ENCODE data around the gene METTL2B. TPM values are rescaled to one million over a fixed set of nuclear protein-coding genes. Genes with fewer than 3 reads are reported as not detected.

The METTL2B gene, protein sequence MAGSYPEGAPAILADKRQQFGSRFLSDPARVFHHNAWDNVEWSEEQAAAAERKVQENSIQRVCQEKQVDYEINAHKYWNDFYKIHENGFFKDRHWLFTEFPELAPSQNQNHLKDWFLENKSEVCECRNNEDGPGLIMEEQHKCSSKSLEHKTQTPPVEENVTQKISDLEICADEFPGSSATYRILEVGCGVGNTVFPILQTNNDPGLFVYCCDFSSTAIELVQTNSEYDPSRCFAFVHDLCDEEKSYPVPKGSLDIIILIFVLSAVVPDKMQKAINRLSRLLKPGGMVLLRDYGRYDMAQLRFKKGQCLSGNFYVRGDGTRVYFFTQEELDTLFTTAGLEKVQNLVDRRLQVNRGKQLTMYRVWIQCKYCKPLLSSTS
- polyA plus RNA-seq (ENCODE audit: insufficient read length in 4 of 4): 10 to 100 TPM; 22.3 to 33.4 (median 28.0) TPM

GRCh38 chr7:128476402-128477335 lies at the start of gene METTL2B:
Gene METTL2B (plus strand): TSS chr7:128476748. CDS start chr7:128476766, 18 bp downstream.
- peak; percentile 60 to 81 (median 70) for DNase-seq (ENCODE audit: low read depth in 4 of 4, low spot score in 2 of 4)

DNA sequence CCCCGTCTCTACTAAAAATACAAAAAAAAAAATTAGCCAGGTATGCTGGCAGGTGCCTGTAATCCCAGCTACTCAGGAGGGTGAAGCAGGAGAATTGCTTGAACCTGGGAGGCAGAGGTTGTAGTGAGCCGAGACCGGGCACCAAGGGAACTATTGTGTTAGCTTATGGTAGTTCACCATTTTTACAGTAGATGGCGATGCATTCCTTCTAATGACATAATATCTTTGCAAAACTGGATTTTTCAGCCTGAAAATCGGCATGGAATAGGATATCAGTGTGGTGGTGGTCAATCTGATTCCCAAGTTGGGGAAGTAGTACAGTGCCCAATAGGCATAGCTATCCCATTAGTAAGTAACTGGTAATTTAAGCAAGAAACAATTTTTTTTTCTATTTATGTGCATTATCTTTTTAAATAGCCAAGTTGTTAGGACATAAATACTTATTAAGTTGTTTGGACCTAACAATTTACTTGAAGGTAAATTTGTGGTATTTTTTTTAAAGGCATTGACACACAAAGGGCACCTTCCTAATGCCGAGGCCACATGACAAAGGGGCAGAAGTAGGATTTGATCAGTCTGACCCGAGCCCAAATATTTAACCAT lies 49.2 kb upstream of the METTL2B start:
- DNase-seq (ENCODE audit: low read depth in 4 of 4, low spot score in 2 of 4): peak in 1 of 4 donors; percentile 65

DNA sequence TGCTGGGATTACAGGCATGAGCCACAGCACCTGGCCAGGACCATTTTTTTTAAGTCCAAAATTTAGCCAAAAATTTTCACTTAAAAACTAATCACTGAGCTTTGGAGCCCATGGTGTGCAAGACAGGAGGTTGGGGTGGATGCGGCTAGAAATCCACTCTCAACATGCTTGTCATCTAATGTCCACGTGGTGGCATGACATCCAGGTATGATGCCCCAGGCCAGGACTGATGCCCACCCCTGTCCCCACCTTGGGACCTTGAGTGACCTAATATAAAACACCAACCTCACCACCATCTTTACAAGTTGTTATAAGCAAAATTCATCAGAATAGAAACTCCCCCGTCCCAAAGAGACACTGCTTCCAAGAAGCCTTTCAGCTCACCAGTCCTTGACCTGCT lies 46.3 kb upstream of the METTL2B start:
- DNase-seq (ENCODE audit: low read depth in 4 of 4, low spot score in 2 of 4): no peak

DNA sequence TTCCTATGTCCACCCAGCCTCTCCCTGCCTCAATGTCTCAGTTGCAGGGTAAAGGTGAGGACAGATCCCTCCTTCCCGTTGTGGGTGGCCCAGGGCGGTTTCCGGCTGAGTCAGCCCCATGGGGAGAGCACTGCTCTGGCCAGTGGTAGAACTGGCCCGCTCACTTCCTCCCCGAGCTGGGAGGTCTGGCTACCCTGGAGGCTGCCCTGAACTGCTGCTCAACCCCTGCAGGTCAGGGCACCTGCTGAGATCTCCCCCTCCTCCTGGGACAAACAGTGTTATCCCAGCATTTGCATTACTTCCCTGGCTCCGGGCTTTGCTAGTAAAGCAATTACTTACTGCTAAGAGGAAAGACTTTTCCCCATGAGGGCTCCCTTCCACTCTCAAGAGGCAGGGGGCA lies 45.3 kb upstream of the METTL2B start:
- no peak for DNase-seq (ENCODE audit: low read depth in 4 of 4, low spot score in 2 of 4)

- no peak for DNase-seq (ENCODE audit: low read depth in 4 of 4, low spot score in 2 of 4)
These were observed 44.8 kb upstream of the METTL2B start for GRCh38 chr7:128431754-128432153.

- DNase-seq (ENCODE audit: low read depth in 4 of 4, low spot score in 2 of 4): no peak
These were observed 41.9 kb upstream of the METTL2B start for GRCh38 chr7:128434413-128435326.

GRCh38 chr7:128435327-128435686 lies 41.2 kb upstream of the METTL2B start:
- DNase-seq (ENCODE audit: low read depth in 4 of 4, low spot score in 2 of 4): no peak

- DNase-seq (ENCODE audit: low read depth in 4 of 4, low spot score in 2 of 4): no peak
These were observed 38.9 kb upstream of the METTL2B start for GRCh38 chr7:128437426-128438332.

GRCh38 chr7:128442356-128442755 lies 34.2 kb upstream of the METTL2B start:
- DNase-seq (ENCODE audit: low read depth in 4 of 4, low spot score in 2 of 4): no peak

DNA sequence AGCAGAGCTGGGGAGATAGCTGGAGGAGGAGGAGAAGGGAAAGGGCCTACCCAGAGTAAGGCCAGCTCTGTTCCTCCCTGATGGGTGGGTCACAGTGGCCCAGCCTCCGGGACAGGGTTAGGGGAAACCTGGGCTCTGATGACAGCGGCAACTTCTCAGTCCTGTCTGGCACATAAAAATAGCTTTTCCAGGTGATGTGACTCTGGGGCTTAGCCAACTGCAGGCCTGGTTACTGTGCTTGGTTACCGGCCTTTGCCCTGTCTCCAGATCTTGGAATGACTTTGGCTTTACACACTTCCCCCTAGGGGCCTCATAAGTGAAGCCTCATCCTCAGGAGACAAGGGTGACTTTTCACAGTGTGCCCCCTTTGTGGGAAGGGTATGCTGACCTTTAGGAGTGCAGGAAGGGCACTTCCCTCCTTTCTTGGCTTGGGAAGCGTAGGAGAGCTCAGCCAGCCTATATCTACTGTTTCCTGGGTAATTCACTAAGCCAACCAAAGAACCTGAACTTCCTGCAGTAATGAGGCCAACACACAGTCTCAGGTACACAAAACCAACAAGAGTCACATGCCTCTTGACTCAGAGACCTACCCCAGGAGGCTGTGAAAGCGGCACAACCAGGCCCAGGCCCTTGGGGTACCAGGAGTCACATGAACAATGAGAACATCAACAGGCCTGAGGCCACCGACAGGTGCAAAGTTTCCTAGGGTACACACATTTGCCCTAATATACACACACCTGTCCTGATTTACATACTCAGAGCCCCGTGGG lies 32.5 kb upstream of the METTL2B start:
- no peak for DNase-seq (ENCODE audit: low read depth in 4 of 4, low spot score in 2 of 4)

GRCh38 chr7:128446306-128446705 lies 30.2 kb upstream of the METTL2B start:
- no peak for DNase-seq (ENCODE audit: low read depth in 4 of 4, low spot score in 2 of 4)

GRCh38 chr7:128447941-128448564 lies 28.5 kb upstream of the METTL2B start:
- DNase-seq (ENCODE audit: low read depth in 4 of 4, low spot score in 2 of 4): no peak

- DNase-seq (ENCODE audit: low read depth in 4 of 4, low spot score in 2 of 4): no peak
These were observed 27.7 kb upstream of the METTL2B start for GRCh38 chr7:128448751-128449302.

DNA sequence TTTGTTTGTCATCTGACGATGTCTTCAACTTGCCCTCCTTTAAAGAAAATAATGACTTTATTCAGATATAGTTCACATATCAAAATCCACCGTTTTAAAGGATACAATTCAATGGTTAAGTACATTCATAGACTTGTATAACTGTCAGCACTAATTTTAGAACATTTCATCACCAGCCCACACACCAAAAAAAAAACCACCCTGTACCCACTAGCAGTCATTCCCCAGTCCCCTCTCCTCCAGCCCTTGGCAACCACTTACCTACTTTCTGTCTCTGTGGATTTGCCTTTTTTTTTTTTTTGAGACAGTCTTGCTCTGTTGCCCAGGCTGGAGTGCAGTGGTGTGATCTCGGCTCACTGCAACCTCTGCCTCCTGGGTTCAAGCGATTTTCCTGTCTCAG lies 26.1 kb upstream of the METTL2B start:
- no peak for DNase-seq (ENCODE audit: low read depth in 4 of 4, low spot score in 2 of 4)

DNA sequence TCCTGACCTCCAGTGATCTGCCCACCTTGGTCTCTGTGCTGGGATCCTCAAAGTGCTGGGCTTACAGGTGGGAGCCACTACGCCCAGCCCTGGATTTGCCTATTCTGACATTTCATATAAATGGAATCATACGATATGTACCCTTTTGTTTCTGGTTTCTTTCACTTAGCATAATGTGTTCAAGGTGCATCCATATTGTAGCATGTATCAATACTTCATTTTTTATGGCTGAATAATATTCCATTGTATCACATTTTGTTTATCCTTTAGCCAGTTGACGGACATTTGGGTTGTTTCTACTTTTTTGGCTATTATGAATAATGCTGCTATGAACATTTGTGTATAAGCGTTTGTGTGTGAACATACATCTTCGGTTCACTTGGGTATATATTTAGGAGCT lies 25.6 kb upstream of the METTL2B start:
- DNase-seq (ENCODE audit: low read depth in 4 of 4, low spot score in 2 of 4): no peak

- DNase-seq (ENCODE audit: low read depth in 4 of 4, low spot score in 2 of 4): no peak
These were observed 24.0 kb upstream of the METTL2B start for GRCh38 chr7:128452552-128452951.

Data from left renal cortex interstitium (tissue), 4 donors.